KBM-7 (cell line): ENCODE data around the gene BTG3.

Experiments used
- DNase-seq: peaks from one replicate; pipeline ENCODE4 v3.0.0-alpha.2; 2015
- in situ Hi-C: fragments of 300-500 bp; cut with MboI; formaldehyde crosslinking; loops from 2 replicates; pipeline ENCODE4 v1.14.3; 2020; ENCODE audit warnings: low sequenced_read_pairs, low pct_unique_long_range_greater_than_20kb, mixed read lengths

Gene BTG3

DNA sequence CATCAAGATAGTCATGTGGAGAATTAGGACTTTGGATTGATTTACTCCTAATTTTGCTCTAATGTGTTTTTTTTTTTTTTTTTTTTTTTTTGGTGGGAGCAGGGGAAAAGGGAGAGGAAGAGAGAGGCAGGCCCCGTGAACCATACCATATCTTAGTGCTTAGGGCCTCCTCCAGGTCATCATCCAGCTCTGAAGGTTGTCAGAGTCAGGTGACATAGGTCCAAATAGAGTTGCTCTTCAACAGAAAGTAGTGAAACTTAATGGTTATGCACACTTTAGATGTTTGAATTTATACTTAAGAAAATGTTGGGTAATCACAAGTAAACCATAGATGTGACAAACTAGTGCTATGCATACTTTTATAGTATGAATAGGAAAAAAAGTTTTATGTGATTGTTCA is 67.7 kb downstream of the BTG3 start:
- DNase-seq: no peak
- in situ Hi-C loops: no loop called here
